ENCODE results near the gene RTEL1.

The RTEL1 gene

DNA sequence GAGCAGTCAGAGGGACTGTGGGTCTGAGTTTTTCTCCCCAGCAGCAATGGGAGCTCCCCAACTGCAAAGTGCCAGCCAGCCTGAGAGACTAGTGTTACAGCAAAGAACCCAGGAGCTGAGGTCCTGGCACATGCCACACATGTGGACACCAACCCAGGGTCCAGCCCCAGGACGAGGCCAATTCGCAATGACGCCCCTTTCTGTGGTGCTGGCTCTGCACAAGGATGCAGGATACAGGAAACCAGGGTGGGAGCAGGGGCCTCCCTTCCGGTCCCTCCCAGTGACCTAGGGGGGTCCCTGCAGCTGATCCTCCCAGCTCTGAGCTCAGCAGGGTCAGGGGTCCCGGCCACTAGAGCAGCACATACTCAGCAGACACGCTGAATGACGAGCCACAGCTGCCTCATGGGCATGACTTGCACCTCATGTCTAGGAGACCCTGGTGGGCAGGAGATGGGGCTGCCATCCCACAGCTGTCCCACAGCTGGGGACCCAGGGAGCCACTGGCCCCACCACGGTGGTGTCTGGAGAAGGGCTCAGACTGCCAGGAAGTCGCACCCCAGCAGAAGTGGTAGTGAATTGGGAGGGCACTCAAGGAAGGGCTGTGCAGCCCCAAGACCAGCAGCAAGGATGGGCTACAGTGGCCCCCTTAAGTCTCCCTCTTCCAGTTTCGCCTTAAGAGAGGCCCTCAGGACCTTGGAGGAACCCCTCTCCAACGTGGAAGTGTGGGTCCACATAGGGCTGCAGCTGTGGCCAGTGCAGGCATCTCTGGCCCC is 46.0 kb downstream of the RTEL1 start:
- no peak overlapping the region for H3K4me3 ChIP-seq (ENCODE audit: low read depth, low read length)
- no peak for DNase-seq (ENCODE audit: low read depth)
- TF ChIP-seq CTCF (IDR thresholded peaks at IDR 0.05; ENCODE audit: control insufficient read depth, extremely low read depth, insufficient read depth): no peak

GRCh38 chr20:63704749-63705117 is 46.6 kb downstream of the RTEL1 start:
- DNase-seq (ENCODE audit: low read depth): no peak
- no peak for TF ChIP-seq CTCF (IDR thresholded peaks at IDR 0.05; ENCODE audit: control insufficient read depth, extremely low read depth, insufficient read depth)
- no peak overlapping the region for H3K4me3 ChIP-seq (ENCODE audit: low read depth, low read length)

GRCh38 chr20:63705232-63706026 is 47.3 kb downstream of the RTEL1 start:
- DNase-seq (ENCODE audit: low read depth): no peak
- H3K4me3 ChIP-seq (ENCODE audit: low read depth, low read length): no peak overlapping the region
- TF ChIP-seq CTCF (IDR thresholded peaks at IDR 0.05; ENCODE audit: control insufficient read depth, extremely low read depth, insufficient read depth): no peak

GRCh38 chr20:63706027-63706695 is 48.0 kb downstream of the RTEL1 start:
- DNase-seq (ENCODE audit: low read depth): no peak
- H3K4me3 ChIP-seq (ENCODE audit: low read depth, low read length): peak overlapping the region; percentile 95
- no peak for TF ChIP-seq CTCF (IDR thresholded peaks at IDR 0.05; ENCODE audit: control insufficient read depth, extremely low read depth, insufficient read depth)

DNA sequence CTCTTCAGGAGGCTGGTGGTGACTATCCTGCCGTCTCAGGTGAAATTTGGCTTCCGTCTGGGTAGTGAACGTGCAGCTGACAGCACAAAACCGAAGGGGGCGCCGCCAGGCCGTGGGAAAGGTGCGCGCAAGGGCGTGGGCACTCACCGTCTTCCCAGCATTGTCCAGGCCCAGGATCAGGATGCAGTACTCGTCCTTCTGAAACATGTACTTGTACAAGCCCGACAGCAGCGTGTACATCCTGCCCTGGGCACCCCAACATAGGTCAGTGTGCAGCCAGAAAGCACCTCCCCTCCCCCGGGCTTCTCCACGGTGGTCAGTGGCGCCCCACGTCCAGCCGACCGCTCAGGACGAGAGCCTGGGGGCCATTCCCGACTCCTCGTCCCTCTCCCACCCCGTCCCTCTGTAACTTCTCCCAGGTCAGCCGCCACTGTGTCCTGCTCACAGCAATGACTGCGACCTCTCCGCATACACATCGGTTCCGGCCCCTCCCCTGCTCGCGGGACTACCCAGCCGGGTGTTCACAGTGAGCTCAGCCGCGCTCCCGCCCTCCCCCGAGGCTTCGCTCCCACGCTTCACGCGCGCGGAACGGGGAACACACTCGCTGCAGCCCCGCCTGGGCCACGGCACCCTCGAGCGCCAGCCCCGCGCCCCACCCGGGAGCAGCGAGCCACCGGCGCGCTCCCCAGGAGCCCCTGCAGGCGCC is 48.9 kb downstream of the RTEL1 start:
- peak overlapping the region; percentile 95 for H3K4me3 ChIP-seq (ENCODE audit: low read depth, low read length)
- peak; percentile 53 for DNase-seq (ENCODE audit: low read depth)
- peak; percentile 83 for TF ChIP-seq CTCF (IDR thresholded peaks at IDR 0.05; ENCODE audit: control insufficient read depth, extremely low read depth, insufficient read depth)

- DNase-seq (ENCODE audit: low read depth): peak; percentile 48
- TF ChIP-seq CTCF (IDR thresholded peaks at IDR 0.05; ENCODE audit: control insufficient read depth, extremely low read depth, insufficient read depth): no peak
- peak within 1 kb of the TSS; percentile 95 for H3K4me3 ChIP-seq (ENCODE audit: low read depth, low read length)
Measured at GRCh38 chr20:63707558-63708300, 49.6 kb downstream of the RTEL1 start, which contains the start of the genes ARFRP1 and ZGPAT. Gene ARFRP1, minus strand, starts transcription at chr20:63707976. Its CDS starts 885 bp downstream, at chr20:63707091. Gene ZGPAT, plus strand, starts transcription at chr20:63708039. Its CDS starts 542 bp downstream, at chr20:63708581.
